Measurements from ENCODE around the gene SOCS1. TPM values are rescaled to one million over a fixed set of nuclear protein-coding genes. Genes with fewer than 3 reads are reported as not detected.
"Not testable (repeated sequence)": the region's sequence is repeated elsewhere in the genome, so short reads cannot be mapped to it uniquely, and the experiment has no call there.

SOCS1 gene
- total and polyA plus RNA-seq, 4 donors, result 1.8 to 10.9 (median 2.3) TPM

GRCh38 chr16:11300560-11300892 lies 44.5 kb upstream of the SOCS1 start:
- WGBS, result 94% methylated on average over 7 of the region's 7 CpGs
- Histone ChIP-seq H3K27me3 (ENCODE audit: control insufficient read depth in 4 of 4, insufficient read depth in 4 of 4, low read length in 3 of 4) (no peaks in the 10 kb centered on the region), H3K27ac (ENCODE audit: low read depth in 1 of 2, low read length in 2 of 2) (no peak overlapping the region), H3K36me3 (ENCODE audit: control insufficient read depth in 4 of 4, insufficient read depth in 3 of 4, low read depth in 1 of 4, low read length in 3 of 4) (no peaks in the 10 kb centered on the region), H3K4me3 (ENCODE audit: low read depth in 1 of 3, low read length in 3 of 3) (no peak overlapping the region), H3K9ac (ENCODE audit: low read depth in 1 of 2, low read length in 2 of 2) (no peak overlapping the region), H3K4me1 (ENCODE audit: control insufficient read depth in 4 of 4, insufficient read depth in 4 of 4, low read length in 3 of 4) (peaks cover 6 to 17% (median 11%) of the 10 kb centered on the region in 4 donors), H3K9me3 (ENCODE audit: control insufficient read depth in 4 of 4, low read length in 3 of 4) (no peaks in the 10 kb centered on the region)
- no peak for DNase-seq (ENCODE audit: low spot score)
- TF ChIP-seq YY1 (IDR thresholded peaks at IDR 0.05) (no peak), ATF3 (IDR thresholded peaks at IDR 0.05) (no peak), TAF1 (conservative IDR thresholded peaks at IDR 0.05) (no peak), HNF4A (conservative IDR thresholded peaks at IDR 0.05) (no peak), HNF4G (IDR thresholded peaks at IDR 0.05) (no peak), JUND (IDR thresholded peaks at IDR 0.05) (no peak), GABPA (IDR thresholded peaks at IDR 0.05 in 1 of 2, conservative IDR thresholded peaks at IDR 0.05 in 1 of 2) (no peak), RXRA (IDR thresholded peaks at IDR 0.05) (no peak), NR2F2 (IDR thresholded peaks at IDR 0.05) (no peak), RAD21 (IDR thresholded peaks at IDR 0.05) (no peak), FOXA2 (IDR thresholded peaks at IDR 0.05) (no peak), EGR1 (IDR thresholded peaks at IDR 0.05; ENCODE audit: low read depth in 2 of 2) (no peak), SP1 (IDR thresholded peaks at IDR 0.05) (no peak)
- TF ChIP-seq, protein P1, sequence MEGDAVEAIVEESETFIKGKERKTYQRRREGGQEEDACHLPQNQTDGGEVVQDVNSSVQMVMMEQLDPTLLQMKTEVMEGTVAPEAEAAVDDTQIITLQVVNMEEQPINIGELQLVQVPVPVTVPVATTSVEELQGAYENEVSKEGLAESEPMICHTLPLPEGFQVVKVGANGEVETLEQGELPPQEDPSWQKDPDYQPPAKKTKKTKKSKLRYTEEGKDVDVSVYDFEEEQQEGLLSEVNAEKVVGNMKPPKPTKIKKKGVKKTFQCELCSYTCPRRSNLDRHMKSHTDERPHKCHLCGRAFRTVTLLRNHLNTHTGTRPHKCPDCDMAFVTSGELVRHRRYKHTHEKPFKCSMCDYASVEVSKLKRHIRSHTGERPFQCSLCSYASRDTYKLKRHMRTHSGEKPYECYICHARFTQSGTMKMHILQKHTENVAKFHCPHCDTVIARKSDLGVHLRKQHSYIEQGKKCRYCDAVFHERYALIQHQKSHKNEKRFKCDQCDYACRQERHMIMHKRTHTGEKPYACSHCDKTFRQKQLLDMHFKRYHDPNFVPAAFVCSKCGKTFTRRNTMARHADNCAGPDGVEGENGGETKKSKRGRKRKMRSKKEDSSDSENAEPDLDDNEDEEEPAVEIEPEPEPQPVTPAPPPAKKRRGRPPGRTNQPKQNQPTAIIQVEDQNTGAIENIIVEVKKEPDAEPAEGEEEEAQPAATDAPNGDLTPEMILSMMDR (IDR thresholded peaks at IDR 0.05; ENCODE audit: low read depth, low read length, missing input control), result no peak
- TF ChIP-seq, protein P2, sequence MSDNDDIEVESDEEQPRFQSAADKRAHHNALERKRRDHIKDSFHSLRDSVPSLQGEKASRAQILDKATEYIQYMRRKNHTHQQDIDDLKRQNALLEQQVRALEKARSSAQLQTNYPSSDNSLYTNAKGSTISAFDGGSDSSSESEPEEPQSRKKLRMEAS (IDR thresholded peaks at IDR 0.05), result no peak
- TF ChIP-seq, protein P3, sequence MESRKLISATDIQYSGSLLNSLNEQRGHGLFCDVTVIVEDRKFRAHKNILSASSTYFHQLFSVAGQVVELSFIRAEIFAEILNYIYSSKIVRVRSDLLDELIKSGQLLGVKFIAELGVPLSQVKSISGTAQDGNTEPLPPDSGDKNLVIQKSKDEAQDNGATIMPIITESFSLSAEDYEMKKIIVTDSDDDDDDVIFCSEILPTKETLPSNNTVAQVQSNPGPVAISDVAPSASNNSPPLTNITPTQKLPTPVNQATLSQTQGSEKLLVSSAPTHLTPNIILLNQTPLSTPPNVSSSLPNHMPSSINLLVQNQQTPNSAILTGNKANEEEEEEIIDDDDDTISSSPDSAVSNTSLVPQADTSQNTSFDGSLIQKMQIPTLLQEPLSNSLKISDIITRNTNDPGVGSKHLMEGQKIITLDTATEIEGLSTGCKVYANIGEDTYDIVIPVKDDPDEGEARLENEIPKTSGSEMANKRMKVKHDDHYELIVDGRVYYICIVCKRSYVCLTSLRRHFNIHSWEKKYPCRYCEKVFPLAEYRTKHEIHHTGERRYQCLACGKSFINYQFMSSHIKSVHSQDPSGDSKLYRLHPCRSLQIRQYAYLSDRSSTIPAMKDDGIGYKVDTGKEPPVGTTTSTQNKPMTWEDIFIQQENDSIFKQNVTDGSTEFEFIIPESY (IDR thresholded peaks at IDR 0.05), result no peak

- DNase-seq (ENCODE audit: low spot score), result no peak
- TF ChIP-seq RXRA (IDR thresholded peaks at IDR 0.05) (no peak), ATF3 (IDR thresholded peaks at IDR 0.05) (no peak), HNF4G (IDR thresholded peaks at IDR 0.05) (no peak), RAD21 (IDR thresholded peaks at IDR 0.05) (no peak), REST (IDR thresholded peaks at IDR 0.05) (no peak)
- Histone ChIP-seq H3K27ac (ENCODE audit: low read depth in 1 of 2, low read length in 2 of 2) (no peak overlapping the region), H3K9ac (ENCODE audit: low read depth in 1 of 2, low read length in 2 of 2) (no peak overlapping the region), H3K36me3 (ENCODE audit: control insufficient read depth in 4 of 4, insufficient read depth in 3 of 4, low read depth in 1 of 4, low read length in 3 of 4) (no peaks in the 10 kb centered on the region), H3K4me3 (ENCODE audit: low read depth in 1 of 3, low read length in 3 of 3) (no peak overlapping the region), H3K9me3 (ENCODE audit: control insufficient read depth in 4 of 4, low read length in 3 of 4) (no peaks in the 10 kb centered on the region), H3K4me1 (ENCODE audit: control insufficient read depth in 4 of 4, insufficient read depth in 4 of 4, low read length in 3 of 4) (peaks cover 6 to 17% (median 11%) of the 10 kb centered on the region in 4 donors), H3K27me3 (ENCODE audit: control insufficient read depth in 4 of 4, insufficient read depth in 4 of 4, low read length in 3 of 4) (no peaks in the 10 kb centered on the region)
- WGBS, result 88% methylated on average over 6 of the region's 6 CpGs
These were observed 44.0 kb upstream of the SOCS1 start for GRCh38 chr16:11299865-11300559.

GRCh38 chr16:11298950-11299547 lies 43.0 kb upstream of the SOCS1 start:
- peaks cover 6 to 17% (median 11%) of the 10 kb centered on the region in 4 donors for H3K4me1 ChIP-seq (ENCODE audit: control insufficient read depth in 4 of 4, insufficient read depth in 4 of 4, low read length in 3 of 4)
- H3K36me3 ChIP-seq (ENCODE audit: control insufficient read depth in 4 of 4, insufficient read depth in 3 of 4, low read depth in 1 of 4, low read length in 3 of 4); H3K4me3 ChIP-seq (ENCODE audit: low read depth in 1 of 3, low read length in 3 of 3); DNase-seq (ENCODE audit: low spot score); H3K27ac ChIP-seq (ENCODE audit: low read depth in 1 of 2, low read length in 2 of 2); H3K9ac ChIP-seq (ENCODE audit: low read depth in 1 of 2, low read length in 2 of 2); H3K9me3 ChIP-seq (ENCODE audit: control insufficient read depth in 4 of 4, low read length in 3 of 4); H3K27me3 ChIP-seq (ENCODE audit: control insufficient read depth in 4 of 4, insufficient read depth in 4 of 4, low read length in 3 of 4): not testable (repeated sequence)
- WGBS, result 91% methylated on average over 13 of the region's 13 CpGs

Measured in liver (tissue), 9 donors.